A673 (cell line): ENCODE measurements around the gene SDHC. TPM values are rescaled to one million over a fixed set of nuclear protein-coding genes. Genes with fewer than 3 reads are reported as not detected.

Experiments
- BruUV-seq: library from RNA; stranded (reverse); fragments of 400-500 nt; replicated peaks from 2 replicates; lab custom pipeline; 2021; lab: Mats Ljungman, UMichigan
- CTCF ChIA-PET: fragments of 300-600 bp; sonication (Branson Sonifier 250); formaldehyde crosslinking; loops from one replicate; lab custom pipeline; 2022; ENCODE audit warnings: antibody characterized with exemption; lab: Charles Lee
- POLR2A ChIA-PET: fragments of 300-600 bp; sonication (Branson Sonifier 250); formaldehyde crosslinking; loops from one replicate; lab custom pipeline; 2022; ENCODE audit warnings: antibody characterized with exemption; ENCODE audit not compliant: low non-redundant PET; lab: Charles Lee
- DNase-seq: peaks from one replicate; pipeline ENCODE4 v3.0.0-alpha.2; 2015; ENCODE audit warnings: low spot score
- H3K27ac ChIP-seq: fragments of 200-600 bp; sonication (generic); 2 replicates; pipeline ENCODE4 v1.5.1; 2016; ENCODE audit warnings: mixed run types, low read depth, mild to moderate bottlenecking, mixed read lengths, antibody characterized with exemption, low read length; ENCODE audit not compliant: poor library complexity, severe bottlenecking
- H3K27me3 ChIP-seq: fragments of 200-600 bp; sonication (generic); replicated peaks from 2 replicates; pipeline ENCODE4 v1.6.1; 2017; ENCODE audit warnings: mixed run types, low read depth, mild to moderate bottlenecking, mixed read lengths, antibody characterized with exemption, low read length; ENCODE audit not compliant: insufficient read depth, poor library complexity
- H3K36me3 ChIP-seq: fragments of 200-600 bp; sonication (generic); 2 replicates; pipeline ENCODE4 v1.6.1; 2016; ENCODE audit warnings: mixed run types, mild to moderate bottlenecking, mixed read lengths, antibody characterized with exemption, low read length; ENCODE audit not compliant: insufficient read depth, poor library complexity, severe bottlenecking
- H3K4me1 ChIP-seq: fragments of 200-600 bp; sonication (generic); 2 replicates; pipeline ENCODE4 v1.6.1; 2017; ENCODE audit warnings: mixed run types, mild to moderate bottlenecking, mixed read lengths, antibody characterized with exemption, low read length; ENCODE audit not compliant: insufficient read depth, poor library complexity, severe bottlenecking
- H3K4me3 ChIP-seq: fragments of 200-600 bp; sonication (generic); 2 replicates; pipeline ENCODE4 v1.5.1; 2016; ENCODE audit warnings: low read depth, mixed run types, mild to moderate bottlenecking, mixed read lengths, low read length; ENCODE audit not compliant: poor library complexity, severe bottlenecking
- H3K9me3 ChIP-seq: fragments of 200-600 bp; sonication (generic); 2 replicates; pipeline ENCODE4 v1.6.1; 2016; ENCODE audit warnings: mixed run types, low read depth, mild to moderate bottlenecking, mixed read lengths, antibody characterized with exemption, low read length; ENCODE audit not compliant: poor library complexity, severe bottlenecking
- EZH2 ChIP-seq: fragments of 200-600 bp; sonication (generic); IDR thresholded peaks from 2 replicates; pipeline ENCODE4 v1.6.1; 2017; ENCODE audit warnings: borderline replicate concordance, low read depth, mild to moderate bottlenecking, mixed read lengths, antibody characterized with exemption, low read length; ENCODE audit not compliant: poor library complexity, severe bottlenecking
- intact Hi-C: fragments of 100-400 bp; cut with micrococcal nuclease; formaldehyde crosslinking; loops from one replicate; pipeline ENCODE4 v1.10.0; 2022; ENCODE audit not compliant: unreplicated experiment
- total RNA-seq: library from RNA; stranded (reverse); gene quantifications from 2 replicates; pipeline ENCODE4 v1.2.3, GENCODE V29; 2021
- TF ChIP-seq, protein P1 (sequence below): fragments of 300-800, 200-600 bp; sonication (generic); conservative IDR thresholded peaks from 2 replicates; pipeline ENCODE4 v1.5.1; 2017; ENCODE audit warnings: low read depth, mild to moderate bottlenecking, antibody characterized with exemption, low read length, moderate library complexity, mixed read lengths

SDHC gene
- total RNA-seq, 1 experiment from 2014 or later: 228 TPM

DNA sequence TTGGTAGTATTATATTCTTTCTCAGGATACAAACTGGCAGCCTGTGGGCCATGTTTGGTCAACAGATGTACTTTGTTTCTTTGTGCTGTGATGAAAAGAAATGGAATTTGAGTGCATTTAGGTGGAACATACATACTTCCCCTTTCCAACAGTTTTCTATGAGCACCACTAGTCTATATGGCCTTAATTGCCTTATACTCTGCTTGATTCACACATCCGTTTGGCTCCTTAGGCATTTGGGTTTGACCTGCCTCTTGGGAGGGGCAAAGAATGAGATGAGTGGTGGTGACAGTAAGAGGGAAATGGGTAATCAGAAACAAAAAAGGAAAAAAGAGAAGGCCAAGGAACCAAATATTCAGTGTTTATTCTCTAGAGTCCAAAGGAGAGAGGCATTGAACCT, 36.5 kb downstream of the SDHC start:
- Histone ChIP-seq H3K4me1 (no peaks in the 10 kb centered on the region), H3K36me3 (peaks cover 6% of the 10 kb centered on the region), H3K27ac (no peak overlapping the region), H3K27me3 (no peaks in the 10 kb centered on the region), H3K9me3 (no peaks in the 10 kb centered on the region), H3K4me3 (no peak overlapping the region)
- ChIA-PET POLR2A (no interaction called here), CTCF (no interaction called here)
- TF ChIP-seq, protein P1, sequence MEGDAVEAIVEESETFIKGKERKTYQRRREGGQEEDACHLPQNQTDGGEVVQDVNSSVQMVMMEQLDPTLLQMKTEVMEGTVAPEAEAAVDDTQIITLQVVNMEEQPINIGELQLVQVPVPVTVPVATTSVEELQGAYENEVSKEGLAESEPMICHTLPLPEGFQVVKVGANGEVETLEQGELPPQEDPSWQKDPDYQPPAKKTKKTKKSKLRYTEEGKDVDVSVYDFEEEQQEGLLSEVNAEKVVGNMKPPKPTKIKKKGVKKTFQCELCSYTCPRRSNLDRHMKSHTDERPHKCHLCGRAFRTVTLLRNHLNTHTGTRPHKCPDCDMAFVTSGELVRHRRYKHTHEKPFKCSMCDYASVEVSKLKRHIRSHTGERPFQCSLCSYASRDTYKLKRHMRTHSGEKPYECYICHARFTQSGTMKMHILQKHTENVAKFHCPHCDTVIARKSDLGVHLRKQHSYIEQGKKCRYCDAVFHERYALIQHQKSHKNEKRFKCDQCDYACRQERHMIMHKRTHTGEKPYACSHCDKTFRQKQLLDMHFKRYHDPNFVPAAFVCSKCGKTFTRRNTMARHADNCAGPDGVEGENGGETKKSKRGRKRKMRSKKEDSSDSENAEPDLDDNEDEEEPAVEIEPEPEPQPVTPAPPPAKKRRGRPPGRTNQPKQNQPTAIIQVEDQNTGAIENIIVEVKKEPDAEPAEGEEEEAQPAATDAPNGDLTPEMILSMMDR: no peak
- TF ChIP-seq EZH2: no peak
- no TSS peak for BruUV-seq
- DNase-seq: no peak
- intact Hi-C loops: no loop called here

DNA sequence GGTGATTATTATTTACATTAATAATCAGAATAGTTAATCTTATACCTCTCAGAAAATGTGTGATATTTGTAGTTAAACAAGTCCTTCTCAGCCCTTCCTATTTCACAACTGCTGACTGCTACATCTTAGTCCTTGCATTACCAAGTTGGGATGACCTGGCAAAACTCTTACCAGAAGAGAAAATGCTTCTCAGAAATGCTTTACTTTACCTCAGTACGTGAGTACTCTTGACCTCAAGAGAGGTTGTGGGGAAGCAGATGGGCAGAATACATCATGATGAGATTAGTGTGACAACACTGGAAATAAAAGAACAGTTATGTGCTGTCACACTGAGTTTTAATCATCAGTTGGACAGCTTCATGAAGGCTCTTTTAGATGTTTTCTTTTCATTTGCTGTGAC, 37.3 kb downstream of the SDHC start:
- no peak overlapping the region for H3K4me3 ChIP-seq
- BruUV-seq: no TSS peak
- DNase-seq: no peak
- TF ChIP-seq, protein P1: no peak
- TF ChIP-seq EZH2: no peak
- intact Hi-C loops: no loop called here
- no peaks in the 10 kb centered on the region for H3K9me3 ChIP-seq
- no peak overlapping the region for H3K27ac ChIP-seq
- peaks cover 6% of the 10 kb centered on the region for H3K36me3 ChIP-seq
- no peaks in the 10 kb centered on the region for H3K27me3 ChIP-seq
- CTCF ChIA-PET: no interaction called here
- POLR2A ChIA-PET: no interaction called here
- H3K4me1 ChIP-seq: no peaks in the 10 kb centered on the region

GRCh38 chr1:161357073-161357472, 42.9 kb downstream of the SDHC start:
- peaks cover 8% of the 10 kb centered on the region for H3K36me3 ChIP-seq
- BruUV-seq: no TSS peak
- no peaks in the 10 kb centered on the region for H3K27me3 ChIP-seq
- H3K4me3 ChIP-seq: no peak overlapping the region
- ChIA-PET POLR2A (no interaction called here), CTCF (interaction anchor here (0.5 kb wide), 1 partner anchor 27 kb away, joined by 6 read pairs; no protein-coding TSS in a partner anchor)
- H3K4me1 ChIP-seq: no peaks in the 10 kb centered on the region
- TF ChIP-seq EZH2: no peak
- TF ChIP-seq, protein P1: no peak
- no peak for DNase-seq
- no peaks in the 10 kb centered on the region for H3K9me3 ChIP-seq
- intact Hi-C loops: no loop called here
- H3K27ac ChIP-seq: no peak overlapping the region
